ENCODE data around the gene MYO7B.

DNA sequence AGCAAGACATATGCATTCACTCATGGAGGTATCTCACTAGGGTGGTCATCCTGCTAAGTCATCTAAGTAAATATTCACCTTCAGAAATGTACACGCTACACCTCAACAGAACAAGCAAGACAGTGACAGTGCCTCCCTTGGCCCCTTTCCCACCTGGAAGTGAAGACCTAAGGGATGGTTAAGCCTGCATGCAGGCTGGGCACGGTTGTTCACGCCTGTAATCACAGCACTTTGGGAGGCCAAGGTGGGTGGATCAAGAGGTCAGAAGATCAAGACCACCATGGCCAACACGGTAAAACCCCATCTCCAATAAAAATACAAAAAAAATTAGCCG, 135.4 kb downstream of the MYO7B start:
- TF ChIP-seq, protein P1, sequence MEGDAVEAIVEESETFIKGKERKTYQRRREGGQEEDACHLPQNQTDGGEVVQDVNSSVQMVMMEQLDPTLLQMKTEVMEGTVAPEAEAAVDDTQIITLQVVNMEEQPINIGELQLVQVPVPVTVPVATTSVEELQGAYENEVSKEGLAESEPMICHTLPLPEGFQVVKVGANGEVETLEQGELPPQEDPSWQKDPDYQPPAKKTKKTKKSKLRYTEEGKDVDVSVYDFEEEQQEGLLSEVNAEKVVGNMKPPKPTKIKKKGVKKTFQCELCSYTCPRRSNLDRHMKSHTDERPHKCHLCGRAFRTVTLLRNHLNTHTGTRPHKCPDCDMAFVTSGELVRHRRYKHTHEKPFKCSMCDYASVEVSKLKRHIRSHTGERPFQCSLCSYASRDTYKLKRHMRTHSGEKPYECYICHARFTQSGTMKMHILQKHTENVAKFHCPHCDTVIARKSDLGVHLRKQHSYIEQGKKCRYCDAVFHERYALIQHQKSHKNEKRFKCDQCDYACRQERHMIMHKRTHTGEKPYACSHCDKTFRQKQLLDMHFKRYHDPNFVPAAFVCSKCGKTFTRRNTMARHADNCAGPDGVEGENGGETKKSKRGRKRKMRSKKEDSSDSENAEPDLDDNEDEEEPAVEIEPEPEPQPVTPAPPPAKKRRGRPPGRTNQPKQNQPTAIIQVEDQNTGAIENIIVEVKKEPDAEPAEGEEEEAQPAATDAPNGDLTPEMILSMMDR (IDR thresholded peaks at IDR 0.05; ENCODE audit: poor library complexity): no peak
- TF ChIP-seq EZH2phosphoT487 (IDR thresholded peaks at IDR 0.05; ENCODE audit: low read depth, severe bottlenecking, unreplicated experiment): no peak

All from hepatocyte (in vitro differentiated cells).